Stimulated activated memory B cell treated with anti-CD40 and anti-IgM and Interleukin-4, amounts not matched to agents 10 μg/mL and 1 μg/mL and 100 μg/mL, for 72 hours (primary cell): Measurements from ENCODE around the gene GNAI1.

ENCODE experiments used
- ATAC-seq: fragments of 150-1000 bp; cut with Tn5 transposase; 2 replicates; pipeline ENCODE4 v1.10.0; 2021
- H3K27ac Mint-ChIP-seq: one replicate; pipeline ENCODE4 v1.8.0; 2022; ENCODE audit warnings: mild to moderate bottlenecking, mixed read lengths
- H3K27me3 Mint-ChIP-seq: one replicate; pipeline ENCODE4 v1.8.0; 2022; ENCODE audit warnings: mixed read lengths
- H3K36me3 Mint-ChIP-seq: one replicate; pipeline ENCODE4 v1.8.0; 2022; ENCODE audit warnings: mixed read lengths
- H3K4me1 Mint-ChIP-seq: one replicate; pipeline ENCODE4 v1.8.0; 2022; ENCODE audit warnings: mixed read lengths
- H3K4me3 Mint-ChIP-seq: one replicate; pipeline ENCODE4 v1.8.0; 2022; ENCODE audit warnings: mild to moderate bottlenecking, moderate library complexity, mixed read lengths
- H3K9me3 Mint-ChIP-seq: one replicate; pipeline ENCODE4 v1.8.0; 2022; ENCODE audit warnings: mixed read lengths

GNAI1 gene

DNA sequence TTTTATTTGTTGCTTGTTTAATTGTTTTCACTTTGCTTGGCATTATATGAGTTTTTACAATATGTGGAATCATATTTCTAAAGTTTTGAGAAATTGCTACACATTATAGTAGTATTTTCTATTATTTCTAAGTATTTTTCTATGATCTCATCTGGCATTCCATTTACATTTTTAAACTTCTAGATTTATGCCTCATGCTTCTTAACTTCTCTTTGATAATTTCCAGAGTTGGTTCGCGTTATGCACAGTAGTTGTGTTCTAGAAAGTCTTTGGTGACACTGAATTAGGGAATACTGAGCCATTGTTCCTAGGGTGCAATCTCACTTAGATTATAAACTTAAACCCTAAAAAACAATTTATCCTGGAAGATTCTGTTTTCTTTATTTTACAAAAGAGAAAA, 129.2 kb downstream of the GNAI1 start:
- no peak overlapping the region for H3K4me3 Mint-ChIP-seq
- H3K9me3 Mint-ChIP-seq: no peaks in the 10 kb centered on the region
- H3K27me3 Mint-ChIP-seq: no peaks in the 10 kb centered on the region
- no peak overlapping the region for H3K27ac Mint-ChIP-seq
- H3K4me1 Mint-ChIP-seq: no peaks in the 10 kb centered on the region
- ATAC-seq: no peak
- H3K36me3 Mint-ChIP-seq: no peaks in the 10 kb centered on the region

- no peak for ATAC-seq
- Mint-ChIP-seq H3K4me1 (no peaks in the 10 kb centered on the region), H3K36me3 (no peaks in the 10 kb centered on the region), H3K4me3 (no peak overlapping the region), H3K9me3 (no peaks in the 10 kb centered on the region), H3K27me3 (no peaks in the 10 kb centered on the region), H3K27ac (no peak overlapping the region)
Observed at GRCh38 chr7:80264769-80265495, 130.3 kb downstream of the GNAI1 start.

- no peaks in the 10 kb centered on the region for H3K36me3 Mint-ChIP-seq
- no peaks in the 10 kb centered on the region for H3K9me3 Mint-ChIP-seq
- H3K4me1 Mint-ChIP-seq: no peaks in the 10 kb centered on the region
- ATAC-seq: no peak
- H3K27ac Mint-ChIP-seq: no peak overlapping the region
- H3K27me3 Mint-ChIP-seq: no peaks in the 10 kb centered on the region
- no peak overlapping the region for H3K4me3 Mint-ChIP-seq
Observed at GRCh38 chr7:80272560-80273239, 138.1 kb downstream of the GNAI1 start.

- ATAC-seq: no peak
- Mint-ChIP-seq H3K4me3 (no peak overlapping the region), H3K27me3 (no peaks in the 10 kb centered on the region), H3K27ac (no peak overlapping the region), H3K36me3 (no peaks in the 10 kb centered on the region), H3K4me1 (no peaks in the 10 kb centered on the region), H3K9me3 (no peaks in the 10 kb centered on the region)
Observed at GRCh38 chr7:80273327-80273726, 138.7 kb downstream of the GNAI1 start.

DNA sequence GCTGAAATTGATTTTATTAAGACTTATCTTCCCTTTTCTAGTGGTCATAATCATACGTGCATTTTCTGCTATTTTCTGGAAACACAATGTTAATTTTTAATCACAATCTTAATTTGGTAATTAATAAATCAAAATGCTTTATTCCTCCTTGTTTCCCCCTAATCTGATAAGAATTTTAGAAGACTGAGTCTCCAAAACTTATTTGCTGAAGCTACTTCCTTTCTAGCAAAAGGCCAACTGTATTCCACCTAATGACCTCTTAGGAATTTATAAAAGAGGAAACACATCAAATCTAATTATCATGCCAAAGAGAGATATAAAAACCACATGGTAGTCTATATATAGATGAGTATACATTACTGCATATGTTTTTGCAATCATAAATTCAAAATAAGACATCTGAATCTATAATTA, 140.6 kb downstream of the GNAI1 start:
- Mint-ChIP-seq H3K27me3 (no peaks in the 10 kb centered on the region), H3K27ac (no peak overlapping the region), H3K36me3 (no peaks in the 10 kb centered on the region), H3K4me3 (no peak overlapping the region), H3K4me1 (no peaks in the 10 kb centered on the region), H3K9me3 (no peaks in the 10 kb centered on the region)
- no peak for ATAC-seq
